Tongue (tissue), 2 donors: ENCODE data around the gene APOA4. TPM values are rescaled to one million over a fixed set of nuclear protein-coding genes. Genes with fewer than 3 reads are reported as not detected.

Experiments used
- DNase-seq: peaks from one replicate; pipeline ENCODE4 v3.0.0-alpha.2; 2015
- total RNA-seq: library from RNA; depleted of rRNA; stranded (reverse); fragments of >200 nt; gene quantifications from one replicate; pipeline ENCODE4 v1.2.3, GENCODE V29; 2014

Gene APOA4
- total RNA-seq, 1 donor from 2014 or later = not detected

GRCh38 chr11:116775975-116776374 lies 47.1 kb downstream of the APOA4 start:
- no peak for DNase-seq

- DNase-seq = no peak
Measured at GRCh38 chr11:116774661-116775060, 48.4 kb downstream of the APOA4 start.

GRCh38 chr11:116773203-116774097 lies 49.7 kb downstream of the APOA4 start:
- no peak for DNase-seq

GRCh38 chr11:116772443-116773202 lies 50.5 kb downstream of the APOA4 start, which contains the start of gene BUD13:
BUD13 (minus strand) TSS chr11:116772987; CDS start chr11:116772964, 23 bp downstream.
- DNase-seq = peak; percentile 93

- no peak for DNase-seq
Measured at GRCh38 chr11:116771935-116772334, 51.2 kb downstream of the APOA4 start.

Other genes starting within 250 kb of the APOA4 start
- gene BUD13, start 50.3 kb downstream of the APOA4 start, total RNA-seq = 18.7 TPM
- gene ZPR1, start 35.3 kb downstream of the APOA4 start, total RNA-seq = 28.8 TPM
- gene APOA5, start 31.4 kb downstream of the APOA4 start, total RNA-seq = not detected
- gene APOC3, start 6.6 kb upstream of the APOA4 start, total RNA-seq = not detected
- gene APOA1, start 14.3 kb upstream of the APOA4 start, total RNA-seq = 1.1 TPM